Aorta (tissue), 4 donors: ENCODE data around the gene CERS5. TPM values are rescaled to one million over a fixed set of nuclear protein-coding genes. Genes with fewer than 3 reads are reported as not detected.

Experiments used
- polyA plus RNA-seq, 2 donors: library from polyadenylated mRNA; stranded (reverse); fragments of 200-250 nt; gene quantifications; one replicate each; pipeline ENCODE4 v1.2.3, GENCODE V29; 2013
- total RNA-seq, 2 donors: library from RNA; stranded (reverse); fragmentation: NEBNext Ultra II Directional; extraction: Animal tissue kit (Norgen Biotek cat#: 25700); gene quantifications; one replicate each; pipeline ENCODE4 v1.2.1, GENCODE V29; 2021
- donor health status: healthy with polysubstance abuse.
- donor health status: Bipolar disorder and iron deficiency.
- donor health status: DM: no; HTN: no; CAD: no.
- donor health status: DM: yes; HTN: yes; CAD: no.

CERS5 gene
- total and polyA plus RNA-seq, 4 donors = 27.3 to 115 (median 64.7) TPM

Other genes starting within 250 kb of the CERS5 start
- gene AQP2, start 216.6 kb downstream of the CERS5 start, total RNA-seq = under 1 TPM in 1 of 2 donors, not detected in 1; 0.21 TPM
- gene AQP2, start 216.6 kb downstream of the CERS5 start, polyA plus RNA-seq = not detected
- 1 to 10 TPM in 1 of 2 donors, not detected in 1; 1.2 TPM for gene AQP5, start 205.5 kb downstream of the CERS5 start, total RNA-seq
- under 1 TPM in 1 of 2 donors, not detected in 1; 0.08 TPM for gene AQP5, start 205.5 kb downstream of the CERS5 start, polyA plus RNA-seq
- gene AQP6, start 194.4 kb downstream of the CERS5 start, total RNA-seq = under 1 TPM in 1 of 2 donors, not detected in 1; 0.39 TPM
- gene AQP6, start 194.4 kb downstream of the CERS5 start, polyA plus RNA-seq = not detected
- gene RACGAP1, start 141.9 kb downstream of the CERS5 start, total RNA-seq = 10 to 100 TPM in 1 of 2 donors, 1 to 10 TPM in 1; 8.0 to 10.1 TPM
- 1 to 10 TPM; 4.6 to 7.9 TPM for gene RACGAP1, start 141.9 kb downstream of the CERS5 start, polyA plus RNA-seq
- gene ASIC1, start 109.8 kb downstream of the CERS5 start, total RNA-seq = 1 to 10 TPM in 1 of 2 donors, under 1 TPM in 1; 0.39 to 5.8 TPM
- 1 to 10 TPM in 1 of 2 donors, not detected in 1; 1.2 TPM for gene ASIC1, start 109.8 kb downstream of the CERS5 start, polyA plus RNA-seq
- gene SMARCD1, start 82.0 kb downstream of the CERS5 start, total RNA-seq = 10 to 100 TPM; 41.0 to 44.6 TPM
- 10 to 100 TPM; 15.0 to 19.9 TPM for gene SMARCD1, start 82.0 kb downstream of the CERS5 start, polyA plus RNA-seq
- 1 to 10 TPM; 2.2 to 3.1 TPM for gene GPD1, start 63.4 kb downstream of the CERS5 start, total RNA-seq
- 10 to 100 TPM in 1 of 2 donors, under 1 TPM in 1; 0.61 to 24.8 TPM for gene GPD1, start 63.4 kb downstream of the CERS5 start, polyA plus RNA-seq
- gene COX14, start 55.1 kb downstream of the CERS5 start, total RNA-seq = 10 to 100 TPM; 49.3 to 52.7 TPM
- 100 to 1,000 TPM in 1 of 2 donors, 10 to 100 TPM in 1; 93.6 to 214 TPM for gene COX14, start 55.1 kb downstream of the CERS5 start, polyA plus RNA-seq
- 100 to 1,000 TPM; 131 to 177 TPM for gene LIMA1, start 116.2 kb upstream of the CERS5 start, total RNA-seq
- gene LIMA1, start 116.2 kb upstream of the CERS5 start, polyA plus RNA-seq = 100 to 1,000 TPM in 1 of 2 donors, 10 to 100 TPM in 1; 35.9 to 148 TPM
- gene FAM186A, start 229.2 kb upstream of the CERS5 start, total RNA-seq = not detected
- under 1 TPM in 1 of 2 donors, not detected in 1; under 0.01 TPM for gene FAM186A, start 229.2 kb upstream of the CERS5 start, polyA plus RNA-seq
- 10 to 100 TPM; 54.9 to 57.8 TPM for gene LARP4, start 233.5 kb upstream of the CERS5 start, total RNA-seq
- 10 to 100 TPM in 1 of 2 donors, 1 to 10 TPM in 1; 9.3 to 14.7 TPM for gene LARP4, start 233.5 kb upstream of the CERS5 start, polyA plus RNA-seq